Stomach smooth muscle (tissue), 2 donors: ENCODE data around the gene STX16.

ENCODE experiments used
- H3K27ac ChIP-seq: one replicate; pipeline ENCODE4 v1.7.0; 2013; ENCODE audit warnings: mild to moderate bottlenecking, low read length, inconsistent platforms
- H3K27me3 ChIP-seq, 2 donors: one replicate each; pipeline ENCODE4 v1.7.0; 2013; ENCODE audit warnings: low read length in 2 of 2; ENCODE audit not compliant: insufficient read depth in 2 of 2, control insufficient read depth in 1 of 2
- H3K36me3 ChIP-seq, 2 donors: one replicate each; pipeline ENCODE4 v1.7.0; 2013; ENCODE audit warnings: low read length in 2 of 2; ENCODE audit not compliant: control insufficient read depth in 2 of 2, insufficient read depth in 2 of 2
- H3K4me1 ChIP-seq: one replicate; pipeline ENCODE4 v1.7.0; 2013; ENCODE audit warnings: low read length; ENCODE audit not compliant: control insufficient read depth, insufficient read depth
- H3K4me3 ChIP-seq, 2 donors: one replicate each; pipeline ENCODE4 v1.7.0; 2013; ENCODE audit warnings: low read length in 2 of 2
- H3K9ac ChIP-seq, 2 donors: one replicate each; pipeline ENCODE4 v1.7.0; 2013; ENCODE audit warnings: low read length in 2 of 2, mild to moderate bottlenecking in 1 of 2
- H3K9me3 ChIP-seq, 2 donors: one replicate each; pipeline ENCODE4 v1.7.0; 2013; ENCODE audit warnings: low read length in 2 of 2; ENCODE audit not compliant: control insufficient read depth in 2 of 2
- donor health status: healthy.
- donor health status: Pancreatic carcinoma.

Gene STX16

DNA sequence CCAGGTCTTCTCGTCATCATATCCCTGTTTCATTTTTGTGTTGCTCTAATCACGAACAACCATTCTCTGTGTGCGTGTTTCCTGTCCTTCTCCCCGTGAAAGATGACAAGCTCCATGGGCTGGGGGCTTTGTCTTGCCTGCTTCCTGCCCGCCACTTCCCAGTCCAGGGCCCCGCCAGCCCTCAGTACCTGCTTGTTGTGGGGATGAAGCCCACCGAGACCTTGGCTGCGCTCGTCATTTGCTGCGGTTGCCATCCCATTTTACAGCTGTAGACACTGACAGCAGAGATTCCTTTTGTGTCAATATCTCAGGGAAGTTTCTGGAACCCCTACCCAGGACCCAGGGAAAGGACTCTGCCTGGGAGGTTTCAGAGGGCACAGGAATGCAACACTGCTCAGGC, 40.3 kb upstream of the STX16 start:
- Histone ChIP-seq H3K36me3 (no peaks in the 10 kb centered on the region), H3K27me3 (peaks cover 0 to 2% of the 10 kb centered on the region in 2 donors), H3K4me3 (no peak overlapping the region), H3K27ac (no peak overlapping the region), H3K9me3 (no peaks in the 10 kb centered on the region), H3K4me1 (peaks cover 3% of the 10 kb centered on the region), H3K9ac (no peak overlapping the region)

DNA sequence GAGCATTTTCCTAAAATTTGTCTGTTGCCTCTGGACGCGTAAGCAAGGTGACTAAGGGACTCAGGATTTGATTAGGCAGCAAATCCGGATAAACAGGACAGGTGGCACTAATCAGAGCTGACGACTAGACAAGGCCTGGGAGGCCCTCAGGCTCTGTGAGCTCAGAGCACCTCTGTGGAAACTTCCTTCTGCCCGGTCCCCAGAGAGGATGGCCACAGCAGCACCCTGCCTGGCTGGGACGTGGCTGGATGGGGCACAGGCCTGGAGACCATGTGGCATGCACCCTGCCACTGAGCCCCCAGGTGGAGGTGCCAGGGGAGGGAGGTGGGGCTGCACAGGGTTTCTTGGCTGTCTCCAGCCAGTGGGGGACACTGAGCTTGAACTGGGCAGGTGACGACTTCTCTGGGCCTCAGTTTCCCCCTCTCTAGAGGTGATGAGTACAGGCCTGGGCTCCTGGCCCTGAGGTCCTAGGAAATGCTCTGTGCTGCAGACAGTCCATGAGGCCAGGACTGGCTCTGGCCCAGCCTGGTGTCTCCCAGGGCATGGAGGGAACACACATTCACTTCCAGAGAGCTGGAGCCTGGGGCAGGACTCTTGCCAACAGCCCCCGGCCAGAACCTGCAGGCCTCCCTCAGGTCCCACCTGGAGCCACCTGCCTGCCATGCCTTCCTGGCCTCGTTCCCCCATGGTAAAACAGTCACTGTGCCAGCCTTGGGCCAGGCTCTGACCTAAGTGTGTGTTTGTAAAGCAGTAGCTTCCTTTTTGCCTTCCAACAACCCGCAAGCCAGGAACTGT, 39.6 kb upstream of the STX16 start:
- Histone ChIP-seq H3K4me1 (peaks cover 3% of the 10 kb centered on the region), H3K4me3 (no peak overlapping the region), H3K27me3 (peaks cover 0 to under 1% of the 10 kb centered on the region in 2 donors), H3K27ac (no peak overlapping the region), H3K36me3 (no peaks in the 10 kb centered on the region), H3K9ac (no peak overlapping the region), H3K9me3 (no peaks in the 10 kb centered on the region)

DNA sequence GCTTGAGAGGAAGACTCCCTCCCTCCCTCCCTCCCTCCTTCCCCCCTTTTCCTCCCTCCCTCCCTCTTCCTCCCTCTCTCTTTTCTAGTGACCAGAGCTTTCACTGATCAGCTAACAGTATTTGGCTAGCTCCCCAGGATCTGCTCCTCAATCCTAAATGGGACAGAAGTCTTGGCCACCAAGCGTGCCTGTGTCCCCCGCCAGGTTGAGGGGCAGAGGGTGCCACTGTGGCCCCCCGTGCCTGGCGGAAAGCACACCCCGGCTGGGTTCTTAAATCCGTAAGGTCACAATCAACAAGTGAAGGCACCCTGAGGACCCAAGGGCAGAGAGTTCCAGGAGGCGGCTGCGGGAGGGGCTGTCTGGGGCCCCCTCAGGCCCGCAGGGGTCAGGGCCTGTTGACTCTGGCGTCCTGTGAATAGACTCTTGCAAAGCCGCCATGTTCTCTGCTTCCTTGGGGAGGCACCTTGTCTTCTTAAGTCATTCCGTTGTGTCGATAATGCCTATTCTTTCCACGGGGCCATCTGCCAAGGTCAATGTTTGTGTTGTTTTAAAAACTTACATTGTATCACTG, 38.9 kb upstream of the STX16 start:
- no peaks in the 10 kb centered on the region for H3K27me3 ChIP-seq
- H3K9me3 ChIP-seq = peaks cover 0 to 6% of the 10 kb centered on the region in 2 donors
- H3K9ac ChIP-seq = no peak overlapping the region
- no peak overlapping the region for H3K4me3 ChIP-seq
- H3K27ac ChIP-seq = no peak overlapping the region
- H3K36me3 ChIP-seq = no peaks in the 10 kb centered on the region
- H3K4me1 ChIP-seq = peaks cover 3% of the 10 kb centered on the region

DNA sequence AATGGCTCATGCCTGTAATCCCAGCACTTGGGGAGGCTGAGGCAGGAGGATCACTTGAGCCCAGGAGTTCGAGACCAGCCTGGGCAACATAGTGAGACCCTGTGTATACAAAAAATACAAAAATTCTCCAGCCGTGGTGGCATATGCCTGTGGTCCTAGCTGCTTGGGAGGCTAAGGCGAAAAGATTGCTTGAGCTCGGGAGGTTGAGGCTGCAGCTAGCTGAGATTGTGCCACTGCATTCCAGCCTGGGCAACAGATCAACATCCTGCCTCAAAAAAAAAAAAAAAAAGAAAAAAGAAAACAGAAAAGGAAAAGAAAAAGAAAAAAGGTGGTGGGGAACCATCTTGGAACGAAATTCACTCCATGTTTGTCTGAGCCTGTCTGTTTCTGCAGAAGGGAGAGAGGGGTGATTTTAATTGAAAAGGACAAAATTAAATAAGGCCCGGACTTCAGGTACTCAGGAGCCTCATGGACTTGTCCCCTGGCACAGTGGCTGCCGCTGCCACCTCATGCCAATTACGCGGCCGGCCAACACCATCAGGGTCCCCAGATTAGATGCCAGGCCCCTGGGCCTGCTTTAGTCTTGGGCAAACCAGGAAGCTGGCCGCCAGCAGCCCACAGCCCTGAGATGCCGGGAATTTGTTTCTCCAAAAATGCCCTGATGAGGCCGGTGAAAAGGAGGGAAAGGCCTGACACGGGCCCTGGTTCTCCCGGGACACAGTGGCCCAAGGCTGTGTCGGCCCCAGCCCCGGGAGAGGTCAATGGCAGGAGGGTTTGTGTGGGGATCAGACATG, 37.8 kb upstream of the STX16 start:
- Histone ChIP-seq H3K4me3 (no peak overlapping the region), H3K9ac (no peak overlapping the region), H3K36me3 (no peaks in the 10 kb centered on the region), H3K9me3 (peaks cover 0 to 6% of the 10 kb centered on the region in 2 donors), H3K4me1 (peaks cover 3% of the 10 kb centered on the region), H3K27ac (no peak overlapping the region), H3K27me3 (no peaks in the 10 kb centered on the region)

DNA sequence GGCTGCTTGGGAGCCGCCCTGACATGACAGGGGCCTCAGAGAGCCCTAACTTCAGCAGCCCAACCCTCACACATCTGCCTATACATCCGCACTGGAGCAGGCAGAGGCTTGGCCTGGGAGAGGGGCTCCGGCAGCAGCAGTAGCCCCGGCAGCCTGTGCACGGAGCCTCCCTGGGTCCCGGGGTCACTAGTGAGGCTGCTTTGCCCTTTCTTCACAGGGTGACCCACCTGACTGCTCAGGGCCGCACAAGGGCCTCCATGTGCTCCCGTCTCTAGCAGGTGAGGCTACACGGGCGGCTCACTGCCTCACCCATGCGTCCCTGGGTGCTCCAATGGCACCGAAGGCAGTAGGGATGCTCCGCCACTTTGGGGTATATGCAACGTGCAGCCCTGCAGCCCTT, 36.7 kb upstream of the STX16 start:
- Histone ChIP-seq H3K27me3 (peaks cover 0 to 3% of the 10 kb centered on the region in 2 donors), H3K4me1 (peaks cover 8% of the 10 kb centered on the region), H3K27ac (no peak overlapping the region), H3K4me3 (no peak overlapping the region), H3K36me3 (no peaks in the 10 kb centered on the region), H3K9ac (no peak overlapping the region), H3K9me3 (peaks cover 0 to 6% of the 10 kb centered on the region in 2 donors)

DNA sequence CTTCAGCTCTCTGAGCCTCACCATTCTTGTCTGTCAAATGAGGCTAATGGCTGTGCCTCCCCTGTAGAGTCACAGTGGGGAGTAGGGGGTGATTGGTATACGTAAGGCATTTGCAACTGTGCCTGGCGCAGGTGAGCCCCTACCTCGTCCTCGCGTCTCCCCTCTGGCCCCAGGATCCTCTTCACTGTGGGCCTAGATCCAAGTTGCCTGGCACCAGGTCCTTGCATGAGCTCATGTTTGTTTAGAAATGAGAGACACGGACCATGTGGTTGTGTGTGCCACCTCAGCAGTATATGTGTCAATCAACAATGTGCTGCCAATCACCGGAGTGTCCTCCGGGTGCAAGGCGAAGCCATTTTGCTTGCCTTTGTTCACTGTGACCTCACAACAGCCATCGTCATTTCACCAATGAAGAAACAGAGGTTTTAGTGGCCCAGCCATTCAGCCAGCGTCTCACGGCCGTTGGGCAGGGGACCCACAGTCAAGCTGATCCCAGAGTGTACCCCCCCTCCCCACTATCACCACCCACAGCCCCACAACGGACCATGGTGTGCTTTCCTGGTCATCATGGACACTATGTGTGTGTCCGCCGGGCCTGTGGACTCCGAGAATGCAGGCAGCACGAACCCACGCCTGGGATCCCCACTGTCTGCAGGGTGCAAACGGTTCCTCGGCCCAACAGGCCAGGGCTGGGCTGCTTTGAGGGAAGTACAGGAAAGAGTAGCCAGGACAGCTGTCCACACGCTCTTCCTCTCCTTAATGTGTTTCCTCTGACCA, 35.9 kb upstream of the STX16 start:
- Histone ChIP-seq H3K9me3 (peaks cover 0 to 6% of the 10 kb centered on the region in 2 donors), H3K4me3 (no peak overlapping the region)

DNA sequence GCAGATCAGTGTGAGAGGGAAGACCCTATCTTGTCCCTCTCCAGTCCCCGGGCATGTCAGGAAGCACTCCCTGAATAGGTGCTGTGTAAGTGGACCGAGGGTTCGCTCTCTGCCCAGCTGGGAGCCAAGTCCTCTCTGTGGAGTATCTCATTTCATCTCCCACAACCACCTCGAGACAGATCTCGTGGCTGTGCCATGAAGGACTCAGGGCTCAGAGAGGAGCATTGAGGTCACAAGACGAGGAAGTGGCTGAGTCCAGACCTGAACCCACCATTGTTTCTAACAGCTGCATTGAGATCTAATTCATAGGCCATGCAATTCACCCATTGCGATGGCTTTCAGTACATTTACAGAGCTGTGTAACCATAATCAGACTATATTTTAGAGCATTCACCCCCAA, 34.7 kb upstream of the STX16 start:
- no peak overlapping the region for H3K9ac ChIP-seq

More for the DNA sequence above, 35.9 kb upstream of the STX16 start:
- no peak overlapping the region for H3K9ac ChIP-seq
- H3K36me3 ChIP-seq = no peaks in the 10 kb centered on the region
- no peak overlapping the region for H3K27ac ChIP-seq
- H3K27me3 ChIP-seq = peaks cover 0 to 3% of the 10 kb centered on the region in 2 donors
- peaks cover 8% of the 10 kb centered on the region for H3K4me1 ChIP-seq

DNA sequence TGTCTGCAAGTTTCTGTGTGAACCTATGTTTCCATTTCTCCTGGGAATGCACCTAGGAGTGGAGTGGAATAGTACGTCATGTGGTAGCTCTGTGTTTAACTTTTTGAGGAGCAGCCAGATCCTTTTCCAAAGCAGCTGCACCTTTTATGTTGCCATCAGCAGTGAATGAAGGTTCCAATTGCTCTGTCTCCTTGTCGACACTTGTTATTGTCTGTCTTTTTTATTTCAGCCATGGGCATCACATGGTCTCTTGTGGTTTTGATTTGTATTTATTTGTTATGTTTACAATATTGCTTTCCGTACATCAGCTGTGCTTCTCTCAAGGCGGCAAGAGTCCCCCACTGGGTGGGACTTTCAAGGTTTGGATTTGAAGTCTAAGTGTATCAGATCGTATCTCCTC, 33.9 kb upstream of the STX16 start:
- H3K36me3 ChIP-seq = no peaks in the 10 kb centered on the region
- no peak overlapping the region for H3K27ac ChIP-seq
- H3K9me3 ChIP-seq = peaks cover 0 to 6% of the 10 kb centered on the region in 2 donors
- no peak overlapping the region for H3K4me3 ChIP-seq
- peaks cover 0 to 3% of the 10 kb centered on the region in 2 donors for H3K27me3 ChIP-seq
- peaks cover 7% of the 10 kb centered on the region for H3K4me1 ChIP-seq
- H3K9ac ChIP-seq = no peak overlapping the region

More for the DNA sequence above, 34.7 kb upstream of the STX16 start:
- H3K9me3 ChIP-seq = peaks cover 0 to 6% of the 10 kb centered on the region in 2 donors
- peaks cover 0 to 3% of the 10 kb centered on the region in 2 donors for H3K27me3 ChIP-seq
- H3K36me3 ChIP-seq = no peaks in the 10 kb centered on the region
- H3K4me3 ChIP-seq = no peak overlapping the region
- H3K27ac ChIP-seq = no peak overlapping the region
- H3K4me1 ChIP-seq = peaks cover 8% of the 10 kb centered on the region

DNA sequence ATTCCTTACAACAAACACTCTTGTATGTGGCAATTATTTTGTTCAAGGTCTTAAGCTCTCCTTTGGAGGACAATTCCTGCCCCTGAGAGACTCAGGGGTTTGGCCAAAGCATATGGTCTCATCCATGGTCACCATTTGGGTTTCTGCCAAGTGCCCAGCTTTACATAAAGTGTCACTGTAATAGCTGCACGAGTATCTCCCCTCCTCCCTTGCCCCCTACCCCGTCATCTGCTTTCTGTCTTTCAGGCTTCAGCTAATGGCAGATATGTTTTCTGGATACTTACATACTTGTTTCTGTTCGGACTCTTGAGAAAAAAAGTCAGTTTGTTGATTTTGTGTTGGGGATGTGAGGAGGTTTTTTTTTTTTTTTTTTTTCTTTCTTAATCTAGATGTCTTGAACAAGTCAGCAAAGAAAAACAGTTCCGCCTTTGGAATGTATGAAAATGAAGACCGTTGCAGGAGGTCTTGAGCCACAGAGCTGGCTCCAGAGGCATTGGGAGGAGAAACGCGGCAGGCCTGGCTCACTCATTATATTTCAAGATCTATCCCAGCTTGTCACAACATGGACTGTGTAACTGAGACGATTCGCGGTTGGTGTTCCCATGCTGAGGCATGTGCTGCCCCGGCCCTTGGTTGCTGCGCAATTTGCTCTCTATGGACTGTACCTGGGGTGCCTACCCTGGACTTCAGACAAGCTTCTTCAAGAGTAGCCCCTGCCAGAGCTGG, 32.6 kb upstream of the STX16 start:
- no peak overlapping the region for H3K4me3 ChIP-seq
- H3K27ac ChIP-seq = no peak overlapping the region
- no peaks in the 10 kb centered on the region for H3K36me3 ChIP-seq
- H3K9me3 ChIP-seq = peaks cover 0 to 6% of the 10 kb centered on the region in 2 donors
- H3K4me1 ChIP-seq = peaks cover 6% of the 10 kb centered on the region
- peaks cover 0 to 5% of the 10 kb centered on the region in 2 donors for H3K27me3 ChIP-seq
- H3K9ac ChIP-seq = no peak overlapping the region
